K562 (cell line): ENCODE measurements around the gene PRSS8. TPM values are rescaled to one million over a fixed set of nuclear protein-coding genes. Genes with fewer than 3 reads are reported as not detected.
A peak's percentile ranks its signal among the peaks of the same experiment; 100 is the strongest.

Experiments
- ARID1B ChIP-seq: fragments of 450-650 bp; IDR thresholded peaks from 2 replicates; pipeline ENCODE4 v1.6.1; 2016; ENCODE audit warnings: antibody characterized with exemption, mild to moderate bottlenecking, inconsistent platforms
- DMBX1 ChIP-seq: fragments of 250-450 bp; sonication (Bioruptor Pico); IDR thresholded peaks from 2 replicates; pipeline ENCODE4 v1.8.0; 2022; ENCODE audit warnings: inconsistent platforms, mild to moderate bottlenecking, moderate library complexity, borderline replicate concordance
- DPF2 ChIP-seq: fragments of 450-650 bp; IDR thresholded peaks from 2 replicates; pipeline ENCODE4 v1.6.1; 2016
- ERF ChIP-seq: fragments of 450-650 bp; formaldehyde crosslinking; IDR thresholded peaks from 2 replicates; pipeline ENCODE4 v1.4.0; 2020; ENCODE audit warnings: mild to moderate bottlenecking, mixed read lengths
- ESRRA ChIP-seq: fragments of 450-650 bp; IDR thresholded peaks from 2 replicates; pipeline ENCODE4 v1.6.1; 2014; ENCODE audit warnings: low read depth, mild to moderate bottlenecking, moderate library complexity, borderline replicate concordance
- ESRRB ChIP-seq: fragments of 250-450 bp; sonication (Bioruptor Pico); IDR thresholded peaks from 2 replicates; pipeline ENCODE4 v1.5.0; 2020; ENCODE audit warnings: mild to moderate bottlenecking, moderate library complexity, borderline replicate concordance
- ETS2 ChIP-seq: IDR thresholded peaks from 2 replicates; pipeline ENCODE4 v1.6.1; 2016; ENCODE audit warnings: borderline replicate concordance, missing genetic modification characterization, mild to moderate bottlenecking, moderate library complexity, missing compliant biosample characterization; ENCODE audit not compliant: poor library complexity, severe bottlenecking
- HMGN3 ChIP-seq: IDR thresholded peaks from 2 replicates; pipeline ENCODE4 v1.6.1; 2011; ENCODE audit warnings: borderline replicate concordance, low read depth, mild to moderate bottlenecking, mixed read lengths, low read length; ENCODE audit not compliant: insufficient read length; ENCODE audit errors: extremely low read depth
- ILF3 ChIP-seq: fragments of 450-650 bp; IDR thresholded peaks from 2 replicates; pipeline ENCODE4 v1.6.1; 2018; ENCODE audit warnings: antibody characterized with exemption, mild to moderate bottlenecking, moderate library complexity, borderline replicate concordance
- JUND ChIP-seq, 2 experiments: IDR thresholded peaks; 2 replicates in 1 of 2; 3 replicates in 1 of 2; pipeline ENCODE4 v1.6.1; 2011; ENCODE audit warnings: borderline replicate concordance in 2 of 2, low read depth in 2 of 2, low read length in 2 of 2, improper control_type of control experiment in 1 of 2, missing biosample characterization in 1 of 2, missing genetic modification characterization in 1 of 2, missing genetic modification reagents in 1 of 2
- L3MBTL2 ChIP-seq: fragments of 450-650 bp; IDR thresholded peaks from 2 replicates; pipeline ENCODE4 v1.6.1; 2016; ENCODE audit warnings: mild to moderate bottlenecking, moderate library complexity
- MAZ ChIP-seq, 2 experiments: fragments of 450-650 bp in 1 of 2; sonication (generic) in 1 of 2; formaldehyde crosslinking; IDR thresholded peaks in 1 of 2; conservative IDR thresholded peaks in 1 of 2; 2 replicates each; pipeline versions ENCODE4 v1.4.0 to v1.5.0; 2020; ENCODE audit warnings: mild to moderate bottlenecking in 1 of 2, missing genetic modification reagents in 1 of 2
- MTA2 ChIP-seq: fragments of 450-650 bp; IDR thresholded peaks from 2 replicates; pipeline ENCODE4 v1.6.1; 2016; ENCODE audit warnings: low read depth
- PCBP2 ChIP-seq: fragments of 200-400 bp; formaldehyde crosslinking; IDR thresholded peaks from 2 replicates; pipeline ENCODE4 v1.6.1; 2018; ENCODE audit warnings: low read length, low read depth, mild to moderate bottlenecking, moderate library complexity; ENCODE audit not compliant: poor library complexity, severe bottlenecking
- RBM39 ChIP-seq: fragments of 200-400 bp; formaldehyde crosslinking; optimal IDR thresholded peaks from 2 replicates; pipeline ENCODE3; 2018; ENCODE audit warnings: low read depth, low read length
- SAFB ChIP-seq: fragments of 200-400 bp; formaldehyde crosslinking; IDR thresholded peaks from 2 replicates; pipeline ENCODE4 v1.6.1; 2017; ENCODE audit warnings: low read depth, low read length, borderline replicate concordance
- SREBF1 ChIP-seq: fragments of 150-350 bp; IDR thresholded peaks from 2 replicates; pipeline ENCODE4 v1.6.1; 2014; ENCODE audit warnings: antibody characterized with exemption, low read depth, low read length, borderline replicate concordance
- TBP ChIP-seq: optimal IDR thresholded peaks from 2 replicates; pipeline ENCODE3; 2011; ENCODE audit warnings: low read depth, low read length, improper control_type of control experiment
- TEAD2 ChIP-seq: fragments of 450-650 bp; IDR thresholded peaks from 2 replicates; pipeline ENCODE4 v1.6.1; 2016; ENCODE audit warnings: missing genetic modification characterization, control low read depth, missing compliant biosample characterization
- TEAD4 ChIP-seq, 2 experiments: sonication (generic) in 1 of 2; formaldehyde crosslinking in 1 of 2; IDR thresholded peaks; 2 replicates each; pipeline versions ENCODE4 v1.6.1 to v1.8.0; 2012 to 2022; ENCODE audit warnings: borderline replicate concordance in 1 of 2, inconsistent platforms in 1 of 2, low read length in 1 of 2, mild to moderate bottlenecking in 1 of 2, missing genetic modification reagents in 1 of 2
- ZBTB43 ChIP-seq: sonication (generic); formaldehyde crosslinking; IDR thresholded peaks from 2 replicates; pipeline ENCODE4 v1.8.0; 2023; ENCODE audit warnings: mild to moderate bottlenecking, missing genetic modification reagents
- ZBTB7A ChIP-seq: IDR thresholded peaks from 2 replicates; pipeline ENCODE4 v1.6.1; 2011; ENCODE audit warnings: low read depth, mild to moderate bottlenecking, low read length, moderate library complexity, borderline replicate concordance; ENCODE audit not compliant: control insufficient read depth
- ZFX ChIP-seq: sonication (generic); formaldehyde crosslinking; IDR thresholded peaks from 2 replicates; pipeline ENCODE4 v1.8.0; 2022; ENCODE audit warnings: mild to moderate bottlenecking, missing genetic modification reagents, moderate library complexity
- ZNF830 ChIP-seq: fragments of 250-450 bp; sonication (Bioruptor Pico); IDR thresholded peaks from 2 replicates; pipeline ENCODE4 v1.5.0; 2021; ENCODE audit warnings: mild to moderate bottlenecking
- polyA plus RNA-seq, 8 experiments: library from polyadenylated mRNA; depleted of rRNA in 4 of 8; stranded (reverse) in 5 of 8; unstranded in 3 of 8; fragments of >200 nt; fragmentation: Nextera tagmentation in 2 of 8; fragmentation: Illumina TruSeq in 1 of 8; extraction: Ambion mirVana in 2 of 8; extraction: Trizol in 1 of 8; gene quantifications; 2 replicates each; pipeline versions ENCODE4 v1.2.1 to v1.2.3, GENCODE V29; 2011 to 2014; ENCODE audit warnings: inconsistent platforms in 1 of 8, missing spikeins in 1 of 8
- total RNA-seq, 7 experiments: library from RNA; depleted of rRNA in 6 of 7; stranded (reverse); fragments of >200 nt in 6 of 7; fragmentation: Illumina TruSeq in 2 of 7; extraction: Trizol in 2 of 7; gene quantifications; 2 replicates each; pipeline versions ENCODE4 v1.2.1 to v1.2.3, GENCODE V29; 2011 to 2021; ENCODE audit warnings: low replicate concordance in 1 of 7

Gene PRSS8
- total and polyA plus RNA-seq, 9 of the 15 experiments (the other 6 are each of a cell fraction or from before 2014, with no cell fraction given): 0.25 to 3.9 (median 1.3) TPM; not detected in 1

- TF ChIP-seq HMGN3 (peak; percentile 76), ESRRA (peak; percentile 38; the same call in 1 of the 2 replicates), SREBF1 (peak; percentile 51; the same call in 1 of the 2 replicates), DMBX1 (CRISPR knock-in tag) (no peak), ZBTB7A (peak; percentile 87), L3MBTL2 (no peak), ZNF830 (no peak), ARID1B (no peak), JUND (IDR thresholded peaks at IDR 0.05; ENCODE audit: borderline replicate concordance, low read depth, low read length) (peak; percentile 77), JUND (tag; IDR thresholded peaks at IDR 0.05; ENCODE audit: borderline replicate concordance, low read depth, low read length) (no peak), SAFB (no peak), ZBTB43 (CRISPR knock-in tag) (no peak), MTA2 (peak; percentile 71), ETS2 (no peak), ESRRB (CRISPR knock-in tag) (no peak), RBM39 (no peak), TEAD4 (IDR thresholded peaks at IDR 0.05; ENCODE audit: low read length) (no peak), TEAD4 (CRISPR knock-in tag; IDR thresholded peaks at IDR 0.05; ENCODE audit: borderline replicate concordance) (no peak), TBP (peak; percentile 92), ILF3 (no peak), ZFX (CRISPR knock-in tag) (peak; percentile 65), PCBP2 (no peak), TEAD2 (no peak), ERF (CRISPR knock-in tag) (no peak), DPF2 (no peak), MAZ (CRISPR knock-in tag; conservative IDR thresholded peaks at IDR 0.05 in 1 of 2, IDR thresholded peaks at IDR 0.05 in 1 of 2) (peak; percentile 80 to 89)
These were observed 17.9 kb downstream of the PRSS8 start, which contains the start of gene KAT8 (continued) for GRCh38 chr16:31117384-31118222.
